Raji (cell line): ENCODE results near the gene PTPRB.

ENCODE experiments used
- POLR2A ChIP-seq: IDR thresholded peaks from 2 replicates; pipeline ENCODE4 v1.6.1; 2011; ENCODE audit warnings: low read depth, low read length, control low read depth; ENCODE audit not compliant: insufficient read depth

PTPRB gene

GRCh38 chr12:70543444-70543843 lies 93.8 kb downstream of the PTPRB start:
- TF ChIP-seq POLR2A, result no peak

GRCh38 chr12:70540996-70541395 lies 96.2 kb downstream of the PTPRB start:
- TF ChIP-seq POLR2A, result no peak

GRCh38 chr12:70536650-70537049 lies 100.6 kb downstream of the PTPRB start:
- no peak for TF ChIP-seq POLR2A

- no peak for TF ChIP-seq POLR2A
These were observed 101.3 kb downstream of the PTPRB start for GRCh38 chr12:70535896-70536374.

GRCh38 chr12:70534466-70534865 lies 102.8 kb downstream of the PTPRB start:
- no peak for TF ChIP-seq POLR2A

GRCh38 chr12:70529647-70530046 lies 107.6 kb downstream of the PTPRB start:
- no peak for TF ChIP-seq POLR2A

GRCh38 chr12:70520847-70521246 lies 116.4 kb downstream of the PTPRB start:
- no peak for TF ChIP-seq POLR2A

GRCh38 chr12:70513426-70513825 lies 123.8 kb downstream of the PTPRB start:
- no peak for TF ChIP-seq POLR2A

- TF ChIP-seq POLR2A, result no peak
These were observed 129.1 kb downstream of the PTPRB start for GRCh38 chr12:70508178-70508577.

GRCh38 chr12:70507442-70507841 lies 129.8 kb downstream of the PTPRB start:
- no peak for TF ChIP-seq POLR2A

GRCh38 chr12:70497508-70497907 lies 139.7 kb downstream of the PTPRB start:
- TF ChIP-seq POLR2A, result no peak

GRCh38 chr12:70487440-70487839 lies 149.8 kb downstream of the PTPRB start:
- no peak for TF ChIP-seq POLR2A

- no peak for TF ChIP-seq POLR2A
These were observed 150.6 kb downstream of the PTPRB start for GRCh38 chr12:70486588-70486987.

GRCh38 chr12:70485704-70486103 lies 151.5 kb downstream of the PTPRB start:
- no peak for TF ChIP-seq POLR2A

- TF ChIP-seq POLR2A, result no peak
These were observed 152.8 kb downstream of the PTPRB start for GRCh38 chr12:70484464-70484863.

- no peak for TF ChIP-seq POLR2A
These were observed 154.5 kb downstream of the PTPRB start for GRCh38 chr12:70482764-70483163.

GRCh38 chr12:70469221-70469820 lies 167.9 kb downstream of the PTPRB start:
- no peak for TF ChIP-seq POLR2A
